CD4-positive, alpha-beta T cell (primary cell): Measurements from ENCODE around the gene FOXB2. TPM values are rescaled to one million over a fixed set of nuclear protein-coding genes. Genes with fewer than 3 reads are reported as not detected.

Experiments used
- ATAC-seq: fragments of 200-7000 bp; cut with Tn5 transposase; one replicate; pipeline ENCODE4 v1.10.0; 2022; ENCODE audit warnings: mild to moderate bottlenecking; ENCODE audit not compliant: poor library complexity
- CTCF ChIA-PET: fragments of 350-600 bp; sonication (Branson Sonifier 250); formaldehyde crosslinking; loops from one replicate; lab custom pipeline; 2021; ENCODE audit warnings: antibody characterized with exemption, inconsistent platforms; lab: Charles Lee
- POLR2A ChIA-PET: fragments of 350-600 bp; sonication (Branson Sonifier 250); formaldehyde crosslinking; loops from one replicate; lab custom pipeline; 2021; ENCODE audit warnings: antibody characterized with exemption, inconsistent platforms; lab: Charles Lee
- DNase-seq, 14 experiments: peaks; one replicate each; pipeline ENCODE4 v3.0.0-alpha.2; 2013 to 2020; ENCODE audit warnings: mixed read lengths in 2 of 14
- H3K27ac ChIP-seq, 2 donors: one replicate each; pipeline versions ENCODE4 v1.5.1 to v1.7.0; 2013; ENCODE audit warnings: low read length in 2 of 2, low read depth in 1 of 2, mild to moderate bottlenecking in 1 of 2
- H3K27me3 ChIP-seq, 2 experiments: 1 replicate in 1 of 2; 2 replicates in 1 of 2; pipeline versions ENCODE4 v1.6.1 to v1.7.0; 2013; ENCODE audit warnings: low read length in 2 of 2, control low read depth in 1 of 2, mild to moderate bottlenecking in 1 of 2, moderate library complexity in 1 of 2; ENCODE audit not compliant: insufficient read depth in 2 of 2, control insufficient read depth in 1 of 2
- H3K36me3 ChIP-seq: one replicate; pipeline ENCODE4 v1.6.1; 2013; ENCODE audit warnings: low read length, control low read depth; ENCODE audit not compliant: insufficient read depth
- H3K4me1 ChIP-seq: one replicate; pipeline ENCODE4 v1.6.1; 2013; ENCODE audit warnings: low read length, control low read depth; ENCODE audit not compliant: insufficient read depth
- H3K4me3 ChIP-seq: one replicate; pipeline ENCODE4 v1.5.1; 2013; ENCODE audit warnings: mild to moderate bottlenecking, low read length, moderate library complexity
- H3K9me3 ChIP-seq, 2 experiments: 1 replicate in 1 of 2; 2 replicates in 1 of 2; pipeline versions ENCODE4 v1.6.1 to v1.7.0; 2013; ENCODE audit warnings: low read length in 2 of 2, mild to moderate bottlenecking in 2 of 2, control low read depth in 1 of 2, moderate library complexity in 1 of 2; ENCODE audit not compliant: control insufficient read depth in 1 of 2, insufficient read depth in 1 of 2
- H3K27ac Mint-ChIP-seq: one replicate; pipeline ENCODE4 v1.8.0; 2020; ENCODE audit warnings: mixed read lengths
- H3K27me3 Mint-ChIP-seq: one replicate; pipeline ENCODE4 v1.8.0; 2021; ENCODE audit warnings: mixed read lengths
- H3K36me3 Mint-ChIP-seq: one replicate; pipeline ENCODE4 v1.8.0; 2021; ENCODE audit warnings: low read depth, mixed read lengths
- H3K4me1 Mint-ChIP-seq: one replicate; pipeline ENCODE4 v1.8.0; 2021; ENCODE audit warnings: low read depth, mixed read lengths
- H3K4me3 Mint-ChIP-seq: one replicate; pipeline ENCODE4 v1.8.0; 2020; ENCODE audit warnings: mild to moderate bottlenecking, mixed read lengths
- H3K9me3 Mint-ChIP-seq: one replicate; pipeline ENCODE4 v1.8.0; 2020; ENCODE audit warnings: mixed read lengths
- CTCF ChIP-seq: fragments of 200-600 bp; IDR thresholded peaks from one replicate; pipeline ENCODE4 v1.8.0; 2022; ENCODE audit warnings: antibody characterized with exemption, mild to moderate bottlenecking
- intact Hi-C, 2 experiments: fragments of 100-400 bp; cut with DNase I in 1 of 2; cut with micrococcal nuclease in 1 of 2; formaldehyde crosslinking; loops; one replicate each; pipeline versions ENCODE4 v1.15.1 to v1.9.0; 2023 to 2025; cut with DNase I, micrococcal nuclease
- total RNA-seq, 174 experiments: library from RNA in 2 of 174; stranded (reverse) in 2 of 174; gene quantifications; one replicate each; pipeline ENCODE4 v1.2.3 and lab custom pipeline; 2021 to 2026

The FOXB2 gene
- total RNA-seq, 2 experiments from 2014 or later, result not detected

- Histone ChIP-seq H3K27me3 (peaks cover 67 to 94% of the 10 kb centered on the region in 2 experiments), H3K27ac (no peak overlapping the region), H3K9me3 (peaks cover 0 to 35% of the 10 kb centered on the region in 2 experiments), H3K4me1 (peaks cover 30% of the 10 kb centered on the region), H3K4me3 (no peak overlapping the region), H3K36me3 (no peaks in the 10 kb centered on the region)
- Mint-ChIP-seq H3K27ac (no peak overlapping the region), H3K4me3 (peak overlapping the region; percentile 45), H3K36me3 (no peaks in the 10 kb centered on the region), H3K9me3 (no peaks in the 10 kb centered on the region), H3K27me3 (peaks cover 89% of the 10 kb centered on the region), H3K4me1 (peaks cover 27% of the 10 kb centered on the region)
- no peak for TF ChIP-seq CTCF
- intact Hi-C loops, result no loop called here
- no peak for DNase-seq
- ChIA-PET CTCF (no interaction called here), POLR2A (no interaction called here)
- ATAC-seq, result no peak
Measured at GRCh38 chr9:77021291-77021894, 1.9 kb downstream of the FOXB2 start.

- peaks cover 0 to 31% of the 10 kb centered on the region in 2 experiments for H3K9me3 ChIP-seq
- H3K36me3 ChIP-seq, result no peaks in the 10 kb centered on the region
- H3K4me3 ChIP-seq, result no peak overlapping the region
- no peak for ATAC-seq
- Mint-ChIP-seq H3K4me1 (peaks cover 27% of the 10 kb centered on the region), H3K27me3 (peaks cover 86% of the 10 kb centered on the region), H3K36me3 (no peaks in the 10 kb centered on the region), H3K27ac (no peak overlapping the region), H3K4me3 (peak overlapping the region; percentile 55), H3K9me3 (no peaks in the 10 kb centered on the region)
- ChIA-PET POLR2A (no interaction called here), CTCF (no interaction called here)
- TF ChIP-seq CTCF, result no peak
- DNase-seq, result no peak
- no peak overlapping the region for H3K27ac ChIP-seq
- peaks cover 62 to 87% of the 10 kb centered on the region in 2 experiments for H3K27me3 ChIP-seq
- H3K4me1 ChIP-seq, result peaks cover 30% of the 10 kb centered on the region
- intact Hi-C loops, result no loop called here
Measured at GRCh38 chr9:77021922-77022782, 2.7 kb downstream of the FOXB2 start.

GRCh38 chr9:77022783-77023440 is 3.5 kb downstream of the FOXB2 start:
- ChIA-PET CTCF (no interaction called here), POLR2A (no interaction called here)
- TF ChIP-seq CTCF, result no peak
- Mint-ChIP-seq H3K4me3 (no peak overlapping the region), H3K27ac (no peak overlapping the region), H3K4me1 (peaks cover 22% of the 10 kb centered on the region), H3K27me3 (peaks cover 79% of the 10 kb centered on the region), H3K9me3 (no peaks in the 10 kb centered on the region), H3K36me3 (no peaks in the 10 kb centered on the region)
- H3K4me3 ChIP-seq, result no peak overlapping the region
- no peak for DNase-seq
- peaks cover 54 to 83% of the 10 kb centered on the region in 2 experiments for H3K27me3 ChIP-seq
- ATAC-seq, result no peak
- intact Hi-C loops, result no loop called here
- no peaks in the 10 kb centered on the region for H3K36me3 ChIP-seq
- peaks cover 30% of the 10 kb centered on the region for H3K4me1 ChIP-seq
- H3K9me3 ChIP-seq, result peaks cover 0 to 31% of the 10 kb centered on the region in 2 experiments
- H3K27ac ChIP-seq, result no peak overlapping the region
